HG03139 (cell line): ENCODE results near the gene ABR.
"Not testable (repeated sequence)": the region's sequence is repeated elsewhere in the genome, so short reads cannot be mapped to it uniquely, and the experiment has no call there.

Source experiments
- ATAC-seq: cut with Tn5 transposase; IDR thresholded peaks from one replicate; pipeline ENCODE4 v1.9.1; 2021; ENCODE audit not compliant: unreplicated experiment

ABR gene

DNA sequence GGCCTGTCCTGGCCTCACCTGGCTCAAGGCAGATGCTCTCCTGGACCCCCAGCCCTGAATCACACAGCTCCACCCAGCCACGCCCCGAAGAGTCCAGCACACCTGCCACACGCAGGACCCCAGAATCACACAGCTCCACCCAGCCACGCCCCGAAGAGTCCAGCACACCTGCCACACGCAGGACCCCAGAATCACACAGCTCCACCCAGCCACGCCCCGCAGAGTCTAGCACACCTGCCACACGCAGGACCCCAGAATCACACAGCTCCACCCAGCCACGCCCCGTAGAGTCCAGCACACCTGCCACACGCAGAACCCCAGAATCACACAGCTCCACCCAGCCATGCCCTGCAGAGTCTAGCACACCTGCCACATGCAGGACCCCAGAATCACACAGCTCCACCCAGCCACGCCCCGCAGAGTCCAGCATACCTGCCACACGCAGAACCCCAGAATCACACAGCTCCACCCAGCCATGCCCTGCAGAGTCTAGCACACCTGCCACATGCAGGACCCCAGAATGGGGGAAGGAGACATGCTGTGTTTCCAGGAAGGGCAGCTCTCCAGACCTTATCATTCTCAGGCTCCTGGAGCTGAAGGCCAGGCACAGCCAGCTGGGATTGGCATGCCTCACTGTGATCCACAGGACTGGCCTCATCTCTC, 105.7 kb downstream of the ABR start:
- ATAC-seq = not testable (repeated sequence)

DNA sequence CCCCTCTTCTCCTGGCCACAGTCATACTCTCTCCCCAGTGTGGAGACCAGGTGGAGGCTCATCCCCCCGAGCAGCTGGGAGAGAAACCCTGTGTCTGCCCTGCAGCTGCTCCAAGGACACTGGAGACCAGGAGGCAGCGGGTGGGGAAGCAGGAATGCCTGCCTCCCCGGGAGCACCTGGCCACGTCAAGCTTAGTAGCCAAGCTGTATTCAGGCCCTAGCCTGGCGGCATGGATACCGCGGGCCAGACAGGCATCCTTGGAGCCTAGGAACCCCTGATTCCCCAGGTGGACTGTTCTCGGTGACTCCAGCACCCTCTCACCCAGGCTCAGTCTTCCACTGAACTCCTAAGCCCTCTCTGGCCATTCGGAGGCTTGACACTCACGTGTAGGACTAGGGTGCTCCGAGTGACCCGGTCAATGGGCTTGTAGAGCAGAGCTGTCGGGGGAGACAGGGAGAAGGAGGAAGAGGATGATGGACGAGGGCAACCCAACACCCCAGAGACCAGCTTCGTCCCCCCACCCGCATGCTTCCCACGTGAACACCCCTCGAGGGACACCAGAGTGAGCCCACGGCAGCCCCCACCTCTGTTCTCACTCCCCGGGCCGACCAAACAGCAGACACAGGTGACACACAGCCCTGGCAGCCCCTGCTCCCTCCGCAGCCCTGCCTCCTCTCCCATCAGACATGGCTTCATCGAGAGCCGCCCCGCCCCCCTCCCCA, 106.4 kb downstream of the ABR start:
- ATAC-seq = no peak

DNA sequence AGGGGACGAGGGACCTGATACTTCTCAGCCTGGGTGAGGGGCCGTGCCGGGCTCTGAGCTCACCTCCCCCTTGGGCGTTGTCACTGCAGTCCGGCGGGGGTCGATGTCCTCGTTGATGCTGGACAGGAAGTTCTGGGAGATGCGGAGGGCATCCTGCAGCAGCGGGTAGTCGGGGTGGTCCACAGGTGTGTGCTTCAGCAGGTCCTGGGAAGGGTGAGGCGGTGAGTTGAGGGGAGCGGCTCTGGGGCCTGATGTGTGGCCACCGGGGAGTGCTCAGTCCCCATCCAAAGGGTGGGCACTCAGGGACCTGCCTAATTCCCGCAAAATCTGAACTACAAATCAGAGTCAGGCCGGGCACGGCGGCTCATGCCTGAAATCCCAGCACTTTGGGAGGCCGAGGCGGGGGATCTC, 107.2 kb downstream of the ABR start:
- ATAC-seq = no peak

DNA sequence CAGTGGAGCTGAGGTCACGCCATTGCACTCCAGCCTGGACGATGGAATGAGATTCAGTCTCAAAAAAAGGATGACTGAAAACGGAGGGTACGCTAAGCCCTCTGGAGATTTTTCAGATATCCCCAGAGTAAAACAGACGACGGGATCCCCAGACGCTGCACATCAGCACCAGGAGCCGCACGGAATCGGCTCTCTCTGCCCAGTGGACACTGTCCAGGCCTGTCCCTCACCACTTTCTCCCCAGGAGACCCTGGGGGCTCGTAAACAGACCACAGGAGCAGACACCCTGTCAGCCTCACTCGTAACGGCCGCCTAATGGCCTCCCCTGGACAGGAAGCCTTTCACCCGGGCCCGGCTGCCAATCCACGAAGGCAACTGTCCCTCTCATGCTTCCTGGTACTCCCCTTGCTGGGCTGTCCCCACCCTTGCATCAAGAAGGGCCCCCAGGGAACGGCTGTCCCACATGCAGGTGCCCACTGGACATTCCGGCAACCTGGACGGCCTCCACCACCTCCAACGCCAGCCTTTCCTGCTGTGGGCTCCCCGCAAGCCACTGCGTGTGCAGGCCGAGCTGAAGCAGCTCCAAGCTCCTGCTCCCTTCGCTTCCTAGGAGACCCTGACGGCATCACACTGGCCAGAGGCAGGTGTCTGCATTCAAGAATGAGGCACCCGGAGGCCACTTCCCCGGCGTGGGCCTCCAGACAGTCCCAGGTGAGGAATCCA, 108.5 kb downstream of the ABR start:
- no peak for ATAC-seq

DNA sequence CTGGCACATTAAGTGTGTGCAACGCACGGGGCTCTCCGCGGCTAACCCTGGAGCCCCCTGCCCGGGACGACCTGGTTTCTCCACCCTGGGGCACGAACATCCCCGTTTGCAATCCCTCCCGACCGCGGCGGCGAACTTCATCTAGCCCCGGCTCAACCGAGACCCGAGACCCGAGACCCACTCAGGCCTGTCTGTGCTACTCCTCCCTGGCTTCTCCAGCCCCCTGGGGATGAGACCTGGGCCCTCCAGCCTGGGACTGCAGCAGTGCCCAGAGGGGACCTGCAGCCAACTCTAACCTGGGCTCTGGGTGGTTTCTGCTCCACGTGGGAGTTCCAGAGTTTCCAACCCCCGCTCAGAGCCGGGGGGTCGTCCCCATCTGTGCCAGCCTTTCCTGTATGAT, 109.4 kb downstream of the ABR start:
- ATAC-seq = no peak

DNA sequence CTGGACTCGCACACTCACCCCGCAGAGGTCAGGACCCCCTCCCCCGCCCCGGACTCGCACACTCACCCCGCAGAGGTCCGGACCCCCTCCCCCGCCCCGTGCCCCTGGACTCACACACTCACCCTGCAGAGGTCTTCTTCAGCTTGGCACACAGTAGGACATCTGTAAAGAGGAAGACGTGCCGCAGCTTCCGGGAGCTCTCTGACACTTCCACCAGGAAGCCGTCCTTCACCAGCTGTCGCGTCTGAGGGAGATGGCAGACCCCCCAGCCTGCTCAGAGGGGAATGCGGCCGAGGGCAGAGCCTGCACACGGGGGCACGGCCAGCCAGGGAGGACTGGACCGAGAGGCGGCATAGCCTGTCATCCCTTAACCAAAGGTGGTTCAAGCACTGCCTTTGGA, 109.9 kb downstream of the ABR start:
- ATAC-seq = no peak

DNA sequence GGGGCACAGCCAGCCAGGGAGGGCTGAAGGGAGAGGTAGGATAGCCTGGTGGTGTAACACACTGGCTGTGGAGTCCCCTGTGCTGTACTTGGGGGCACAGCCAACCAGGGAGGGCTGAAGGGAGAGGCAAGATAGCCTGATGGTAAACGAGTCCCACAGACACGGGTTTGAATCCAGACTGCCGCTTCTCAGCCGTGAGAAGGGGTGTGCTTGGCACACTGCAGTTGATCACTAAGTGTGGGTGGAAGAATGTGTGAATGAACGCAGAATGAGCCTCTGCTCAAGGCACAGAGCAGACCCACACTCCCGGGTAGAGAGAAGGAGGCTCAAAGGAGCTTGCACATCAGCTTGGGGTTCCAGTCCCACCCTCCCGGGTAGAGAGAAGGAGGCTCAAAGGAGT, 111.4 kb downstream of the ABR start:
- ATAC-seq = no peak

DNA sequence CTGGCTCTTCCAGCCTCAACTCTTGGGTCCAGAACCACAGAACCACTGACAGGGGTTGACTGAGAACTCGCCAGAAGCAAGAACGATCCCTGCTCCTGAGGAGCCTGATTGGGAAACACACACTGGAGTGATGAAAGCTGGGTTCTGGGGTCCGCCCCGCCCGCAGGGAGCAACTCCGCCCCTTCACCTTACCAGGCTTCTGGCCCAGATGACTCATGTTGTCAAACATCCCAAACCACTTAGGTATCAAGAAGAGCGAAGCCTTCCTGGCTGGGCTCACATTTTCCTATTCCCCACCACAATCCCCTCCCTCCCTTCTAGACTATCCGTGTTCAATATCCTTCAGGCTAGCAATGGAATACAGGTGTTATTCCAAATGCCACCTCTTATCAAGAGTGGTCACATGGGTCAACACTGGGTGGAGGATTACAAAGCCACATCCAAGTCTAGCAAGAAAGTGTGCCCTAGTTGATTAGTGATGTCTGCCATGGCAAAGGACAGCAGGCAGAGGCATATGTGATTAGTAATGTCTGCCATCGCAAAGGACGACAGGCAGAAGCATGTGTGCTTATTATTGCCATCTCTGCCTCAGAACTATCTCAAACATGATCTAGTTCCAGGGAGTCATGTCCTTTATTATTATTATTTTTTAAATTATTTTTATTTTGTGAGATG, 112.4 kb downstream of the ABR start:
- no peak for ATAC-seq

DNA sequence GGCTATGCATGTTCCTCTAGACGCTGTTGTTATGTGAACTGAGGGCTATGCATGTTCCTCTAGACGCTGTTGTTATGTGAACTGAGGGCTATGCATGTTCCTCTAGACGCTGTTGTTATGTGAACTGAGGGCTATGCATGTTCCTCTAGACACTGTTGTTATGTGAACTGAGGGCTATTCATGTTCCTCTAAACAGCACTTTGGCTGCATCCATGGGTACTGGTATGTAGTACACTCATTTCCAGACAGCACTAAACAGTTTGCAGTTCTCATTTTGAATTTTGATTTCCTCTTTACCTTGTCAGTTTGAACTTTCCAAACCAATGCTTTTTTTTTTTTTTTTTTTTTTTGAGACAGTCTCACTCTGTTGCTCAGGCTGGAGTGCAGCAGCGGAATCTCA, 114.4 kb downstream of the ABR start:
- ATAC-seq = not testable (repeated sequence)

DNA sequence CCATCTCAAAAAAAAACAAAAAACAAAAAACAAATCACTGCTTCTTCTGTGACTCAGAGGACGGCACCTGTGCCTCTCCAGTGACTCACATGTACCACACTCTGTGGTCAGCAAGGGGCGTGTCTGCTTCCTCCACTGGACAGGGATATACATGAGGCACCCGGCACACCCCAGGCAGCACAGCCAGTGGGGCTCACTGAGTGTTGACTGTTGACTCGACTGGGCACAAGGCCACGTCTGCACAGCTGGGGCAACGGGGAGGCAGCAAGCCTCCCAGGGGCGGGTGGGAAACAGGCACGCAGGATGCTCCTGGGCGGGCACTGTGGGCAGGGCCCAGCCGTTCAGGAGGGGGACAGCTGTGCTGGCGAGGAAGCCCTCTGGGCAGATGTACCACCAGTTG, 118.8 kb downstream of the ABR start:
- no peak for ATAC-seq

DNA sequence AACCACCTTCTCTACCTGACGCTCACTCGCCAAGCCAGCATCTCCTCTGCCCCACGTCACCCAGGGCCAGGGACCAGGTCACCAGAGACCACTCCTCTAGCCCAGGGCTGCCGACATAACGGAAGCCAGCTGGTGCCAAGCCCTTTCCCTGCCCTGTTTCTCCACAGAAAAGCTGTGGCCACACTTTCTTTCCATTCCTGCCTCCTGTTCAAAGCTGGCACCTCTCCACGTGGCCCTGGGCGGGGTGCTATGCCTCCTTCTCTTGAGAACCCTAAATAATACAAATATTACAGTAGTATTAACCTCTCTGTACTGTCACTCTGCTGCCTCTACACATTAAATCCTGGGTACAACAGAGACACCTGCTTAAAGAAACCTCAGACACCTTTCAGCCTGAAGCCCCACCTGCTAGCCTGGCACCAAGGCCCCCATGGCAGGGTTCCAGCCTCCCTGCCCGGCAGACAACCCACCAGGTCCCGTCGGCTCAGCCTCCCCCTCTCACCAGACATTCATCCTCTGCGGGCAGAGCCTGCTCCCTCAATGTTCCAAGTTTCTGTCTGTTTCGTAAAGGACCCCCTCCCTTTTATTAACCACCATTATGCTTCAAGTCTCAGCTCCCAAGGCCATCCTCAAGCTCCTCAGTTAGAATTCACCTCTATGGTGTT, 120.5 kb downstream of the ABR start:
- ATAC-seq = no peak

DNA sequence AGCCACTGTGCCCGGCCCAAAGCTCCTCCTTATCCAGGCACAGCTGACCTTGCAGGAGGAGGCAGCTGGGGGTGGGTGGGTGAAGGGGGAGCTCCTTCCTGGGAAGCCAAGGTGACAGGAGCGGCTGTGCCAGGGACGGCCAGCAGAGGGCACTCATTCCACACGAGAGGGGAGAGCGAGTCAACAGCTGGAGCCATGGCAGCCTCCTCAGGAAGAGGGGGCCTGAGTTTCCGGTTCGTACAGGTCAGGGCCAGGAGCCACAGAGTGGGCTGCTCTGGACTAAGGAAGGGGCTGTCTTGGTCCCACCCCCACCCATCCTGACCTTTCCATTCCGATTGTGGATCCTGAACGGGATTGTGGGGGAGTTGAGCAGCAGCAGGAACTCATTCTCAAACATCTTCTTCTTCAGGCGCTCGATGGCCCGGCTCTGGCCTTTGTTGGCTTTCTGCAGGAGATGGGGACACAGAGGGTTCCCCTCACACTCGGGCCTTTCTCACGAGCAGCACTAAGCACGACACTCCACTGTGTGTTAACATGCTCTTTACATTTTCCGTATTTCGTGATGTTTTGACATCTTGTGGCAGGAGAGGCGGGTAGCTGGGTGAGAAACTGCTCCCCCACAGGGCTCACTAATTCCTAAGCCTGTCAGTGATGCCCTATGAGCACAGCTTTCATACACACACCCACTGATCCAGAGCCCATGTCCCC, 121.2 kb downstream of the ABR start:
- ATAC-seq = no peak

DNA sequence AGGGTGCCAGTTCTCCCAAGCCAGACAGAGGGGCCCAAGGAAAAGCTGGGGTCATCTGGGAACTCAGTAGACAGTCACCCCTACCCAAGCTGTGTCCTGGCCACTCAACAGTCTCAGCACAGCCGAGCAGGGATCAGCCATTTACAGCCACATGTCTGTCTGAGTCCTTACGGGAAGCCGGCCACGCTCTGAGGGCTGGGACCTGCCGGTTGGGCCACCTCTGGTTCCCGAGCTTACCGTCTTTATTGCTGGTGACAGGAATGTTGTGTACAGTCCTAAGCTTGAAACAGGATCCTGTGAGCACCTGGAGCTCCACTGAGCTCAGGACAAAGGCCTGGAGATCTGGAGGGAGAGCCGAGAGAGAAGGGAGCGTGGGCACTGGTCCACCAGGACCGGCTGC, 123.0 kb downstream of the ABR start:
- no peak for ATAC-seq

DNA sequence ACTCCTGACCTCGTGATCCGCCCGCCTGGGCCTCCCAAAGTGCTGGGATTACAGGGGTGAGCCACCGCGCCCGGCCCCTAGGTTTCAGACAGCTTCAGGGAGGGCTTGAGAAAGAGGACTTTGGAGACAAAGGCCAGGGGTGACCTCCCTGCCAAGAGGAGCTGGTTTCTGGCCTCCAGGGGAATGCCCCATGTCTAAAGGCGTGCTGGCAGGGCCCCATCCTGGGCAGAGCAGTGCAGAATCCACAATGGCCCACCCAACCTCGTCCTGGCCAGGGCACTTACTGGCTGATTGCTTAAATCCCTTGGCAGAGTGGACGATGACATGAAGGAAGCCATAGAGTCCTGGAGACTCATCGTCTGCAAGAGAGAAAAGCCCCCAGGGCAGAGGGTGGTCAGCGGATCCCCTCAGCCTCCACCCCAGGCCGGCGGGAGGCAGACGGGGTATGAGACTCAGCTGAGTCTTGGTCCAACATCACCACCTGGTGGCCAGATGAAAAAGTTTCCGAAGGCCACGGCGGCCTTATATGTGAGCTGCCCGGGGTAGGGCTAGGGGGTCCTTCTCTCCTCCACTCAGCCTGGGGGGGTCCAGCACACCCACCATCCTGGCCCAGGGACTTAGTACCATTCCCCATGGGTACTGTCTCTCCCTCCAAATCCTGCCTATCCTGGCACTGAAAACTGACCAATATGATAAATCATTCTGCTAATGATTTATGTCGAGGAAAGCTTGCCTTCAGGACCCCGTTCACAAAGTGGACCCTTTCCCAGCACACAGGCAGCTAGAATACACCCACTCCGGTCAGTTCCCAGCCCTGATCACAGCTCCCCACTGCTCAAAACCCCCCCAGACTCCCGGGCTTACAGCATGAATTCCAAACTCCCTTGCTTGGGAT, 123.8 kb downstream of the ABR start:
- no peak for ATAC-seq

DNA sequence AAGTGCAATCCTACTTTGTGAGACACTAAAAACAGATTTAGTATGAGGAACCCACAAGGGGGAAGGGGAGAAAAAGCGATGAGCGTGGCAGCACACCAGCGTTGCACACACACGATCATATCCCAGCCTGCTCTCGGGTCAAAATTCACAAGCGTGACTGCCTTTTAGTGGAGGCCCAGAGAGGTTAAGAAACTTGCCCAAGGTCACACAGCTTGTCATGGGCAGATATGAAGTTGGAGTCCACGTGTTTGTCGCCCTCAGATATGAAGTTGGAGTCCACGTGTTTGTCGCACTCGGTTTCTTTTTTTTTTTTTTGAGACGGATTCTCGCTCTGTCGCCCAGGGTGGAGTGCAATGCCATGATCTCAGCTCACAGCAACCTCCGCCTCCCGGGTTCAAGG, 124.5 kb downstream of the ABR start:
- ATAC-seq = no peak

DNA sequence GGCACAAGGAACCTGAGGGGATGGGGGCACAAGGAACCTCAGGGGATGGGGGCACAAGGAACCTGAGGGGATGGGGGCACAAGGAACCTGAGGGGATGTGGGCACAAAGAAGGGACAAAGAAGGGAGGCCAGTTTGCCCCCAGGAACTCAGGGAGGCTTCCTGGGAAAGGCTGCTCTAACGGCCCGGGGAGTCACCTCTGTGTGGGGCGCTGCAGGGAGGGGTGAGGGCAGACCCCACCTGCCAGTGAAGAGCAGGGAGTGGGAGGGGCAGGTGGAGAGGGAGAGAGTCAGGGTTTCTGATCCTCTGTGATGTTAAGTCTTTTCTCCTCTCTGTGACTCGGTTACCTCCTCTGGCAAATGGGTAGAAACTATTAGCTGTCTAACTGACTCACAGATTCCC, 125.1 kb downstream of the ABR start:
- no peak for ATAC-seq

DNA sequence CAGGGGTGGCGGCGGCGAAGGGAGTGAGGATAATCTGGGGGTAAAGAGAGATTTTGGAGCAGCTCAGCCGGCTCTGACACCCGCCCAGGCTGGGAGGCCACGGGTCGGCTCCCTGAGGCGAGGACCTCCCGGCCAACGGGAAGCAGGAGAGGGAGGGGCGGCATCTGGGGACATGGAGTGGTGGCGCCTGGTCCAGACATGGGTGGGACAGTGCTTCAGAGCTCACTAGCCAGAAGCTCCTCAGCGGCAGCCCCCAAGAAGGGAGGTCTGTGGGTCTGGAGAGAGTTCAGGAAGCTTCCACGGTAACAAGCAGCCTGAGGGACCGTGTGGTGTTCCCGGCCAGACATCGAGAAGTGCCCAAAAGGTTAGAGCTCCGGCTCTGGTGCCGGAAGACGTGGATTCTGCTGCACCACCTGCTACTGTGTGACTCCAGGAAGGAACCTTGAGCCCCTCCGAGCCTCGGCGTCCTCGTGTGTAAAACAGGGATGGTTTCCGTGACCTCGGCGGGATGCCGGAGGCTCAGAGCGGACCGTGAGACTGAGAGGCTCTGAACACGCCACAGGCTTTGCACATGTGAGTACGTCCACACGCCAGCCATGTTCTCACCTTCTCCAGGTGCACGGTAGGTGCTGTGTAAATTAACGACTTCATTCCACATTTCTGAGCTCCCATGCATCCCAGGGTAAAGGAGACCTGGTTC, 126.0 kb downstream of the ABR start:
- ATAC-seq = no peak

DNA sequence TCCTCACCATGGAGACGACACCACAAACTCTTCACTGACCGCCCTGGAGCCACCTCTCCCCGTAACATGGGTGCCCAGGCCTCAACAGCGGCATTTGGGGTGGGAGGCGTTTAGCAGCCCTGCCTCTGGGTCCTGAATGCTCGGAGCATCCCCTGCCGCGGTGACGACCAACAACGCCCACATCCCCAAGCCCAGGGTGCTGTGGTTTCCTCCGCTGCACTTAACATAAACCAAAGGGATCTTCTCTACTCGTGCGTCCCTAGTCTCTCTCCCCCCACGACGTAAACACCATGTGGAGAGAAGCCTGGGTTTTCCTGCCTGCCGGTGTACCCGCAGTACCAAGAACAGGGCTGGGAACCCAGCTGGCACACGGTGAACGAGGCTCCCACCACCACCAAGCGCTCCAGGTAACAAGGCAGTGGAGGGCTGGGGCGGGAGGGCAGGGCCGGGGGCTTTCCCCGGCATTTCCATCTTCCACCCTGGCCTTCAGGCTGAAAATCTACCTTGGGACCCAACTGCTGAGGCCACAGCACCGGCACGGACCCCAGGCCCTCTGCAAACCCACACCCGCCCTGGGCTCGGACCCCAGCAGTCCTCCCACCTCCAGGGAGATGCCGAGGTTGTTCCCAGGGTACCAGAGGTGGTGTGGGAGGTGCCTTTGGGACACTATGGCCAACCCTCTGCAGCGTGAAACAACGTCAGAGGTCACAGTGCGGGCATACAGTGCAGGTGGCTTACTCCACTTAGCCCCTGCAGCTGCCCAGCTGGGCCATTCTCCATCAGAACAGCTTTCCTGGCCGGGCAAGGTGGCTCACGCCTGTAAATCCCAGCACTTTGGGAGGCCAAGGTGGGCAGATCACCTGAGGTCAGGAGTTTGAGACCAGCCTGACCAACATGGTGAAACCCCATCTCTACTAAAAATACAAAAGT, 128.5 kb downstream of the ABR start:
- no peak for ATAC-seq
